Measurements from ENCODE around the gene VPS39.

The VPS39 gene

GRCh38 chr15:42129364-42129763 is 78.7 kb downstream of the VPS39 start:
- no peak overlapping the region for H3K4me2 ChIP-seq (ENCODE audit: low read depth, low read length, poor library complexity, severe bottlenecking)
- no peaks in the 10 kb centered on the region for H3K79me2 ChIP-seq (ENCODE audit: insufficient read depth, low read length)
- no peaks in the 10 kb centered on the region for H3K36me3 ChIP-seq (ENCODE audit: insufficient read depth, low read length)
- H4K20me1 ChIP-seq (ENCODE audit: insufficient read depth, low read length, poor library complexity, severe bottlenecking) = no peaks in the 10 kb centered on the region
- no peaks in the 10 kb centered on the region for H3F3A ChIP-seq (ENCODE audit: low read depth)
- no peaks in the 10 kb centered on the region for H3K9me3 ChIP-seq (ENCODE audit: insufficient read depth, low read depth, low read length)
- H3K4me3 ChIP-seq (ENCODE audit: low read length, poor library complexity, severe bottlenecking) = no peak overlapping the region
- H2AFZ ChIP-seq (ENCODE audit: low read length) = no peak overlapping the region
- H3K27me3 ChIP-seq (ENCODE audit: insufficient read depth, low read length, poor library complexity, severe bottlenecking) = no peaks in the 10 kb centered on the region
- no peaks in the 10 kb centered on the region for H3K4me1 ChIP-seq (ENCODE audit: insufficient read depth, low read length, poor library complexity, severe bottlenecking)
- no peaks in the 10 kb centered on the region for H3K9me2 ChIP-seq (replicated peaks; ENCODE audit: low read depth, low read length)
- no peak overlapping the region for H3K9ac ChIP-seq (ENCODE audit: low read depth, low read length, poor library complexity, severe bottlenecking)
- TF ChIP-seq CTCF (conservative IDR thresholded peaks at IDR 0.05; ENCODE audit: low read length) (no peak), EZH2phosphoT487 (IDR thresholded peaks at IDR 0.05; ENCODE audit: borderline replicate concordance) (no peak)

GRCh38 chr15:42128476-42128875 is 79.6 kb downstream of the VPS39 start:
- no peaks in the 10 kb centered on the region for H3K9me3 ChIP-seq (ENCODE audit: insufficient read depth, low read depth, low read length)
- H3K36me3 ChIP-seq (ENCODE audit: insufficient read depth, low read length) = no peaks in the 10 kb centered on the region
- TF ChIP-seq CTCF (conservative IDR thresholded peaks at IDR 0.05; ENCODE audit: low read length) (no peak), EZH2phosphoT487 (IDR thresholded peaks at IDR 0.05; ENCODE audit: borderline replicate concordance) (no peak)
- H3K4me1 ChIP-seq (ENCODE audit: insufficient read depth, low read length, poor library complexity, severe bottlenecking) = no peaks in the 10 kb centered on the region
- no peaks in the 10 kb centered on the region for H4K20me1 ChIP-seq (ENCODE audit: insufficient read depth, low read length, poor library complexity, severe bottlenecking)
- no peaks in the 10 kb centered on the region for H3F3A ChIP-seq (ENCODE audit: low read depth)
- H2AFZ ChIP-seq (ENCODE audit: low read length) = no peak overlapping the region
- H3K79me2 ChIP-seq (ENCODE audit: insufficient read depth, low read length) = no peaks in the 10 kb centered on the region
- no peak overlapping the region for H3K9ac ChIP-seq (ENCODE audit: low read depth, low read length, poor library complexity, severe bottlenecking)
- no peaks in the 10 kb centered on the region for H3K27me3 ChIP-seq (ENCODE audit: insufficient read depth, low read length, poor library complexity, severe bottlenecking)
- H3K4me3 ChIP-seq (ENCODE audit: low read length, poor library complexity, severe bottlenecking) = no peak overlapping the region
- no peak overlapping the region for H3K4me2 ChIP-seq (ENCODE audit: low read depth, low read length, poor library complexity, severe bottlenecking)
- H3K9me2 ChIP-seq (replicated peaks; ENCODE audit: low read depth, low read length) = no peaks in the 10 kb centered on the region

- TF ChIP-seq EZH2phosphoT487 (IDR thresholded peaks at IDR 0.05; ENCODE audit: borderline replicate concordance) = no peak
- no peak for TF ChIP-seq CTCF (conservative IDR thresholded peaks at IDR 0.05; ENCODE audit: low read length)
- no peaks in the 10 kb centered on the region for H3K9me3 ChIP-seq (ENCODE audit: insufficient read depth, low read depth, low read length)
These were observed 84.6 kb downstream of the VPS39 start for GRCh38 chr15:42123546-42123945.

More at GRCh38 chr15:42123546-42123945, 84.6 kb downstream of the VPS39 start:
- no peak overlapping the region for H3K9ac ChIP-seq (ENCODE audit: low read depth, low read length, poor library complexity, severe bottlenecking)
- H4K20me1 ChIP-seq (ENCODE audit: insufficient read depth, low read length, poor library complexity, severe bottlenecking) = no peaks in the 10 kb centered on the region
- H3K4me1 ChIP-seq (ENCODE audit: insufficient read depth, low read length, poor library complexity, severe bottlenecking) = no peaks in the 10 kb centered on the region
- H3K27me3 ChIP-seq (ENCODE audit: insufficient read depth, low read length, poor library complexity, severe bottlenecking) = no peaks in the 10 kb centered on the region
- no peaks in the 10 kb centered on the region for H3K9me2 ChIP-seq (replicated peaks; ENCODE audit: low read depth, low read length)
- H3K4me2 ChIP-seq (ENCODE audit: low read depth, low read length, poor library complexity, severe bottlenecking) = no peak overlapping the region
- H3K36me3 ChIP-seq (ENCODE audit: insufficient read depth, low read length) = no peaks in the 10 kb centered on the region
- H2AFZ ChIP-seq (ENCODE audit: low read length) = no peak overlapping the region
- no peak overlapping the region for H3K4me3 ChIP-seq (ENCODE audit: low read length, poor library complexity, severe bottlenecking)
- no peaks in the 10 kb centered on the region for H3F3A ChIP-seq (ENCODE audit: low read depth)
- no peaks in the 10 kb centered on the region for H3K79me2 ChIP-seq (ENCODE audit: insufficient read depth, low read length)

Measured in Loucy (cell line).